ENCODE measurements around the gene DDX4.
"Not testable (repeated sequence)": the region's sequence is repeated elsewhere in the genome, so short reads cannot be mapped to it uniquely, and the experiment has no call there.

DDX4 gene

DNA sequence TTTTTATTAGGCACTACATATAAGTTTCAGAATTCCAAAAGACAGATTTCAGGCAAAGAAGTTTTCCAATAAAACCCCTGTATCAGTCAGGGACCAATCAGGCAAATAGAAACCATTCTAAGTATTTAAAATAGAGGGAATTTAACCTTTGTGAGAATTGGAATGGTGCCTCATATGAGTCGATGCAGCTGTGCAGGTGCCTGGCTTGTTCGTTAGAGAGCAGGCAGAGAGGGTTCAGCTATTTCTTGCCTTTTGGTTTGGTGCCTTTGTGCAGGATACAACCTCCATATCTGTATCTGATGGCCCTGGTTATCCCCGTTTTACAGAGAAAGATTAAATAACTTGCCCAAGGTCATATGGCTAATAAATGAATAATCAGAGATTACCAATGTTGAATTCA, 6.0 kb upstream of the DDX4 start:
- no peak for DNase-seq

DNA sequence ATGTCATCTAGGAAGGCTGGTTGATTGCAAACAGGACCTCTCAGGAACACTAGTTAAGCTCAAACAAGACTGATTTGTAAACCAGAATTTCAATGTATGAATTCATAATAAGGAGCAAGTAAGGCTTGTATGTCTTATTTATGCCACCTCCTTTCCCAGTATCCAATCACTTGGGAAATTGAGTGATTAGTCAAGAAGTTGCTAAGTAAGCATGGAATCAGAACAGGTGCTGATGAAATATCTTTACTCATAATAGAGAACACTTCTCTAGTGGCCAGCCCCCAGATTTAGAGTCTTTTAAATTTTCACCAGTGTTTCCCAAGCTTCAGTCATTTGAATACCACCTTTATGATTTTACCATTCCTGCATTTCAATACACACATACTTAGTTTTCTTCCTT, 5.3 kb upstream of the DDX4 start:
- DNase-seq: no peak

DNA sequence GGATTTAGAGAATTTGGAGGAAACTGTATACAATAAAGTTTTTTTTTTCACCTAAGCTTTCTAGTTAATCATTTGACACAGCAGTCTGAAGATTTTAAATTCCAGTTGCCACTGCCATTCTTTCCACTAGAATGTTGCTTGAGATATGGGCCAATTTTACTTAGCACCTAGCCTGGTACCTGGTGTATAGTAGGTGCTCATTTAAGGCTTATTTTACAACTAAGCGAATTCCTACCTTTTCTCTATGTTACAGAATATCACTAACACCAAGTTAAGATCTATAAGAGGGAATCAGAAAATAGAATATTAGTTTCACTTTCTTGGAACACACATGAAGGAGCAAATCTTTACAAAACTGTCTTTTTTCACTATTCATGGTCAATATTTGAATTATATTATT, 3.2 kb upstream of the DDX4 start:
- DNase-seq: no peak

DNA sequence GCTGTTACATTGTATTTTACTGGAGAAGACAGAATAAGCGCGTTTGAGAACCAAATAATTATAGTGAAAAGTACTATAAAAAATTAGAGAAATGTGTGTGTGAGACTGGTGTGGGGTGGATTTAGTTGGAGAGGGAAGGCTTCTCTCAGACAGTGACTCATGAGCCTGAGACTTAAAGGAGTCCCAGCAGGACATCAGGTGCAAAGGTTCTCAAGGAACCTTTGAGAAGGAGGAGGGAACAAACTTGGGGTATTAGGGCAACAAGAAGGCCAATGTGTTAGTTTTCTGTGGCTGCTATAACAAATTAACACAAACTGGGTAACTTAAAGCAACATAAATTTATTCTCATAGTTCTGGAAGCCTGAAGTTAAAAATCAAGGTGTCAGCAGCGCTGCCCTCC, 4.9 kb downstream of the DDX4 start:
- DNase-seq: no peak

DNA sequence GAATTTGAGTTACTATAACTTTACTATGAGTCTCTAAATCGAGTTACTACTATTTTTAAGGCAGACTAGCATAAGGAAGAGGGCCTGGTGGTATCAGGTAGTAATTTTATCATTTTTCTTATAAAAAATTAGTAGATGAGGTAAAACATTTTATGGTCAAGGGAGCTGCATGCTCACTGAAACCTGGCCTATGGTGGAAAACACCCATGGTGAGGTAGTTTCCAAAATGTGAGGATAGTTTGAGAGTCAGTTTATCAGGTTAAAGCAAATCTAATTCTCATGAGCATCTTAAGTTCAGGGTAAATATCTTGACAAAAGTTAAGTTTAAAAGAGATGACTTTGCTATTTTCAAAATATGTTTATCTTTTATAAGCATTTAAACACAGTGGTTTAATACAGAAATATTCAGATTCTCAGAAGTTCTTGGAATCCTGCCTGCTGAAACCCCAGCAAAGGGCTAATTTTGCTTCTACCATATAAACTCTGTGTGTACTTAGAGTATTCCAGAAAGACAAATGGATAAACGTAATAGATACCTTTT, 10.0 kb downstream of the DDX4 start:
- DNase-seq: no peak

DNA sequence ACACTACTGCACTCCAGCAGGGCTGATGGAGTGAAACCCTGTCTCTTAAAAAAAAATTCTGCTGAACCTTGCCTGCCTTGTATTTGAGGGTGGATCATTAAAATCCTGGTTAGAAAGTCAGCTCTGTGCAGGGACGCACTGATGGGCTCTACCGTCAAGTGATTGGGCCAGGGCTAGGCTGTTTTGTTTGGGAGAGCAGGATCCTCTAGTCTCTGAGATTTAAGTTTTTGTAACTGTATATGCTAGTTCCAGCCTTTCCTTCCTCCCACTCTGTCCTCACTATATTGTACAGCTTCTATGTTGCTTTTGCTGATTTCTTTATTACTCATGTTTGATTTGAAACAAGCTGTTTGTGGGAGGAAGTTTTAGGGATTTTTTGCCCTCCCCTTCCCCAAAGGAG, 11.5 kb downstream of the DDX4 start:
- DNase-seq: no peak

DNA sequence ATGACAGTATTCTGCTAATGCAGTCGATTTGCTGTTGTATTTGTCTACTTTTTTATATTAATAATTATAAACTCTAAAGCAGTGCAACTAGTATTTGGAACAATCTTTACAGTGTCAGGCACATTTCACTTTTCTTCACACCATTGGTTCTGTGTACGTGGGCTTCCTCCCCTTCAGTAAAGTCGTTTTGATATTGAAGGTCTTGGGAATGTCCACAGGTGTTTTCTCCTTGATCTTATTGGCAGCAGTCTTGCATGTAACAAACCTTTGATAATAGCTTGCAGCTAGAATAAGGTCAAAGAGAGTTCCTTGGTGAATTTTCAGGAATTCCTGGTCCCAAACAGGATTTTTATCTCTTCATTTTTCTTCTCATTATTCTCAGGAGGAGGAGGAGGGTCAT, 12.2 kb downstream of the DDX4 start:
- DNase-seq: no peak

DNA sequence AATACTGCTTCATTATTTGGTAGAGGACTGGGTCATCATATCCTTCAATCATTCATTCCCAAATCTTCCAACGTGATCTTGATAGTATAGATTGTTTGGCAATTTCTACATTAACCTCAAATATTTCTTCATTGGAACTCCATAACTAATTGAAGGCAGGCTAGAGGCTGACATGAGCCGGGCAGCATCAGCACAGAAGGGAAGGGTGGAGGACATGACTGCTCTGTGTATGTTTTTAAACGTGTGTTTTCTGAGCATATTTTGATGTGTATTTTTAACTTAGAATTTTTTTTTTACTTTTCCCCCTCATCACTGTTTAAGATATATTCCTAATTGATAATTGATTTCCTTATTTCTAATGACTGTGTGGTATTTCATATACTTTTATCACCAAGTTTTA, 12.6 kb downstream of the DDX4 start:
- DNase-seq: no peak

DNA sequence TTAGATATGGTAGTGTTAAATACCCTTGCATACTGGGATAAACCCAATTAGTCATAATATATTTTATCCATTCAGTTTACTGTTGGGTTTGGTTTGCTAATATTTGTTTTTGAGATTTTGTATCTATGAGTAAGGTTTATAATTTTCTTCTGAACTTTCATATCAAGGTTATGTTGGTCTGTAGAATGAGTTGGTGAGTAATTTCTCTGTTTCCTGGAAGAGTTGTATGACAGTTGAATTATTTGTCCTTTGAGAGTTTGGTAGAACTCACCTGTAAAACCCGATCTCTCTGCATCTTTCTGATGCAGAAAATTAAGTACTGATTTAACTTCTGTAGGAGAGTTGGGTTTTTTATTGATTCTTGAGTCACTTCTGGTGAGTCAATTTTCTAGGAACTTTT, 20.4 kb downstream of the DDX4 start:
- no peak for DNase-seq

DNA sequence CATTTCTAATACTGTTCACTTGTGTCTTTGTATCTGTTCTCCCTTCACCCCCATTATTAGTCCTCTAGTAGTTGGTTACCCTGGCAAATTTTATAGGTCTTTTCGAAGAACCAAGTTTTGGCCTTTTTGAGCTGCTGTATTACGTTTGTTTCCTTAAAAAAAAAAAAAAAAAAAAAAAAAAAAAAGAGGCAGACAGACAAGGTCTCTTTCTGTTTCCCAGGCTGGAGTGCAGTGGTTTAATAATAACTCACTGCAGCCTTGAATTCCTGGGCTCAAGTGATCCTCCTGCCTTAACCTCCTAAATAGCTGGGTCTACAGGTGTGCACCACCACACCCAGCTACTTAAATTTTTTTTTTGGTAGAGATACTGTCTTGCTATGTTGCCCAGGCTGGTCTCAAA, 20.9 kb downstream of the DDX4 start:
- no peak for DNase-seq

DNA sequence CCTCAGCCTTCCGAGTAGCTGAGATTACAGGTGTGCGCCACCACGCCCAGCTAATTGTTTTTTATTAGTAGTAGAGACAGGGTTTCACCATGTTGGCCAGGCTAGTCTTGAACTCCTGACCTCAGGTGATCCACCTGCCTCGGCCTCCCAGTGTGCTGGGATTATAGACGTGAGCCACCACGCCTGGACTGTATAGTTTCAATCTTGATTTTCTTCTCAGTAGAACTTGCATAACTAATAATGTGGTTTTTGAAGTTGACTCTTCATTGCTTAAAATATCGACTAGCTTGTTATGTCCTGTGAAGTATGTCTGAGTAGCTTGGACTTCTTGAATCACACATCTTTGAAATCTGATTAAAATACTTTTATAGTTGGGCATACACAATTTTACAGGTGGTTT, 23.9 kb downstream of the DDX4 start:
- DNase-seq: not testable (repeated sequence)

DNA sequence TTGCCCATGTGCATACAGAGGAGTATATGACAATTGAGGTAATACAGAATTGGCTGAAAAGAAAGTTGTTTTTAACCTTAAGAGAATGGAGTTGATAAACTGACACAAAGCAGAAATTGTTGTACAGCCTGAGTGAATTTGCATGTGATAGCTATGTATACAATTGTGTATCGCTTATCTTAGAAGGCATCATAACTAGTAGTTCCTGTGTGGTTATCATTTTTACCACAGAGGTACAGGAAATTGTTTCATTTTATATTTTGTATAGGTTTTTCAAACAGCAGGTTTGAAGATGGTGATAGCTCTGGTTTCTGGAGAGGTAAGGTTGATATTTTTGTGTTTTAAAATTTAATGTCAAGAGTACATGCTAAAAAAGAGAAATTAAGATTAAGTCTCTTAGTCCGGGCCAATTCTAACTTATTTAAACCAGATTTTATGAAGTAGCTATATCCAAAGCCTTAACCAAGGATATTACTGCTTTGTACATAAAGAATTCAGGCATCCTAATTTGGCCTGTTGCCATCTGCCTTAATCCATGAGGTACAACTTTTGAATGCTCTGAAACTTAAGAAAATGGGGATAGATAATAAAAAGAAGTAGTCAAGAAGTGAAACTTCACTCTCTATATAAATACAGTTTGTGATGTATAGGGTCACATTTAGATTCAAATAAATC, 26.0 kb downstream of the DDX4 start:
- no peak for DNase-seq

DNA sequence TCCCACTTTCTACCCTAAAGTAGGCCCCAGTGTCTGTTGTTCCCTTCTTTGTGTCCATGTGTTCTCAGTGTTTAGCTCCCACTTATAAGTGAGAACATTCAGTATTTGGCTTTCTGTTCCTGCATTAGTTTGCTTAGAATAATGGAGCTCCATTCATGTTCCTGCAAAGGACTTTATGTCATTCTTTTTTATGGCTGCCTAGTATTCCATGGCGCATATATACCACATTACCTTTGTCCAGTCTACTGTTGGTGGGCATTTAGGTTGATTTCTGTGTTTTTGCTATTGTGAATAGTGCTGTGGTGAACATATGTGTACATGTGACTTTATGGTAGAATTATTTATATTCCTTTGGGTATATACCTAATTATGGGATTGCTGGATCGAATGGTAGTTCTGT, 30.4 kb downstream of the DDX4 start:
- DNase-seq: no peak

DNA sequence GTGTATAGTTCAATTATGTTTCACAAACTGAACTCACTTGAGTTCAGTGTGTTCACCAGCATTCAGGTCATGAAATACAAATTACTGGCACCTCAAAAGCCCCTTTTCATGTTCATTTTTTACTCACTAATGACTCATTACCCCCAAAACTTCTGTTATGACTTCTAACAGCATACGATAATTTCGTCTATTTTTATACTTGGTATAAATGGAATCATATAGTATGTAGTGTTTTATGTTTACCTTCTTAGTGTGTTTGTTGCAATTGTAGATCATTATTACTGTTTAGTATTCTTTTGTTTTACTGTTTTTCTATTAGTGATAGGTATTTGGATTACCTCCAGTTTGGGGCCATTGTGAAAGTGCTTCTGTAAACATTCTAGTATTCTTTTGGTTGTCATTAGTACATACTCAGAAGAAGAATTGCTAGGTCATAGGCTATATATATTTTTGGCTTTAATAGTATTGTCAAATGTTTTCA, 33.4 kb downstream of the DDX4 start:
- no peak for DNase-seq

DNA sequence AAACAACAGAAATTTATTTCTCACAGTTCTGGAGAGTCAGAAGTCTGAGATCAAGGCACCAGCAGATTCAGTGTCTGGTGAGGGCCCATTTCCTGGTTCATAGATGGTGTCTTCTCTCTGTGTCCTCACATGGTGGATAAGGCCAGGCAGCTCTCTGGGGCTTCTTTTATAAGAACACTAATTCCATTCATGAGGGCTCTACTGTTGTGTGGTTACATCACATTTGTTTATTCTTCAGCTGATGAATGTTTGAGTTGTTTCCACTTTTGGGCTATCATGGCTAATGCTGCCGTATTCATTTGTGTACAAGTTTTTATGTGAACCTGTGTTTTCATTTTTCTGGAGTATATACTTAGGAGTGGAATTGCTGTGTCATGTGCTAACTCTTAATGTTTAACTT, 35.2 kb downstream of the DDX4 start:
- DNase-seq: no peak

DNA sequence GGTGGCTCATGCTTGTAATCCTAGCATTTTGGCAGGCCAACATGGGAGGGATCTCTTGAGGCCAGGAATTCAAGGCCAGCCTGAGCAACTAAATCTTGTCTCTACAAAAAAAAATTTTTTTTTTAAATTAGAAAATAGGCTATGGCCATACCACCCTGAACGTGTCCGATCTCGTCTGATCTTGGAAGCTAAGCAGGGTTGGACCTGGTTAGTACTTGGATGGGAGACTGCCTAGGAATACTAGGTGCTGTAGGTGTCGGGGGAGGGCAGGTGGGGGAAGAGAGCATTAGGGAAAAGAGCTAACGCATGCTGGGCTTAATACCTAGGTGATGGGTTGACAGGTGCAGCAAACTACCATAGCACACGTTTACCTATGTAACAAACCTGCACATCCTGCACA, 39.5 kb downstream of the DDX4 start:
- DNase-seq: no peak

DNA sequence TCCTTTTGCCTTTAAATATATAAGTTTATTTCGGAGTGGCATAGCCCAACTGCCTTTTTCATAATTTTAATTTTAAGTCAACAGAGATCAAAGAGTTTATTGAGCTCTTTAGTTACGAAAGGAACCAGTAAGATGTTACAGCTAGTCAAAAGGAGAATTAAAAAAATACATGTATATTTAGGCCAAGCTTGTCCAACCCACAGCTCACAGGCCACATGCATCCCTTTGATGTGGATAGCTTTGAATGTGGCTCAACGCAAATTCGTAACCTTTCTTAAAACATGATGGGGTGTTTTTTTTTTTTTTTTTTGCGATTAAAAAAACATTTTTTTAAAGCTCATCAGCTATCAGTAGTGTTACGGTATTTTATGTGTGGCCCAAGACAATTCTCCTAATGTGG, 63.1 kb downstream of the DDX4 start:
- DNase-seq: no peak

DNA sequence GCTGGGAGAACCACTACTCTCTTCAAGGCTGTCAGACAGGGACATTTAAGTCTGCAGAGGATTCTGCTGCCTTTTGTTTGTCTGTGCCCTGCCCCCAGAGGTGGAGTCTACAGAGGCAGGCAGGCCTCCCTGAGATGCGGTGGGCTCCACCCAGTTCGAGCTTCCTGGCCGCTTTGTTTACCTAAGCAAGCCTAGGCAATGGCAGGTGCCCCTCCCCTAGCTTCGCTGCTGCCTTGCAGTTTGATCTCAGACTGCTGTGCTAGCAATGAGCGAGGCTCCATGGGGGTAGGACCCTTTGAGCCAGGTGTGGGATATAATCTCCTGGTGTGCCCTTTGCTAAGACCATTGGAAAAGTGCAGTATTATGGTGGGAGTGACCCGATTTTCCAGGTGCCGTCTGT, 71.0 kb downstream of the DDX4 start:
- not testable (repeated sequence) for DNase-seq

DNA sequence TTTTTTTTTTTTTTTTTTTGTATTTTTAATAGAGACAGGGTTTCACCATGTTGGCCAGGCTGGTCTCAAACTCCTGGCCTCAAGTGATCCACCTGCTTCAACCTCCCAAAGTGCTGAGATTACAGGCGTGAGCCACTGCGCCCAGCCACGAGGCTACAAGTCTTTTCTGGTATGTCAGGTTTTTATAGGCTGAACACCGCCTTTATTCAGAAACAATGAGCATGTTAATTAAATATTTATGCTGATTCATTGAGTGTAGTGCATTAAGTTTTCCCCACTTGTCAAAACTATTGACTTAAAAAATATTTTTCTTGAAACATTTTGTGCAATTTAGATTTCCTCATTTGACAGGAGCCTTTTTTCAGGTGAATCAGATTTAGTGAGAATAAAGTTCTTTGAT, 78.1 kb downstream of the DDX4 start:
- not testable (repeated sequence) for DNase-seq

DNA sequence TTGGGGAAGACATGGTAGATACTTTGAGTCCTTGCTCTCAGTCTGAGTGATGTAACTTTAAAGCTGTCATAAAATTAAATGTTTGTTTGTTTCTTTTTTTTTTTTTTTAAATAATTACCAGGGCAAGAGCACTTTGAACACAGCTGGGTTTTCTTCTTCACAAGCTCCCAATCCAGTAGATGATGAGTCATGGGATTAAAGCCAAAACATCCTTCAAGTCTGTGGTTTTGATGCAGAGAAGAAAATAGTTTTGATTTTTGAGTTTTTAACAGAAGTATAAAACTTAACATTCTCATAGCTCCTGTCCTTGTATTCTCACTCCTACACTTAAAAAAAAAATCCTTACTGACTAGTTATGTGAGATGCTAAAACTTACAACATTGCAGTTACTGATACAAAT, 78.5 kb downstream of the DDX4 start:
- DNase-seq: no peak

DNA sequence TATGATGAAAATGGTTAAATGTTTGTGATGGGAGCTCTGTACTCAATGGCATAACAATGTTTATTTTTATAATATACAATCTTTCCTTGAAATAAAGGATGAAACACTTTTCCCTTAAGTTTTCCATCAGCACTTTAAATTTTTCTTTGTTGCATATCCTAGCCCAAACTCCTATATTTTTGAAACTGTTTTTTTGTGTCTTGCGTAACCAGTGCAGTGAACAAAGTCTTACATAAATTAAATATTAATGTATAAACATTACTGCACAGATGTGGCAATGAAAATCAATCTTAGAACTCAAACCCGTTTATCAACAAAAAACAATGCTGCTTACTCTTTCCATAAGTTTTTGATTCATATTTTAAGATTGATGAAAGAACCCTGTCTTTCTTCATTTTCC, 79.2 kb downstream of the DDX4 start:
- DNase-seq: no peak

DNA sequence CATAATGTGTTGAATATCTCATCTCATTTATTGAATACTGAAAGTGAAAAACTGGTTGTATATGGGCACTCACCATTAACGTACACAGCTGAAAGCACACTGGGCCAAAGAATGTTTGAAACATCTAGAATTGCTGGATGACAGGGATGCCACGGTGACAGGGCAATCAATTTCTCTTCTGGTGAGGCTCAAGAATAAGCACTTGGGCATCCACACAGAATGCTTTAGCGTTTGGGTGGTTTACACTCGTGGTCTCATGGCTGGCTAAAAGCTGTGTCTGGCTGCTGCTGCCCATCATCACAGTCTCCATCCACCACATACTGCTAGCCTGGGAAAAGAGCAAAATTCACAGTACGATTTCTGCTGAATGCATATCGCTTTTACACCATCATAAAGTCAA, 82.6 kb downstream of the DDX4 start:
- no peak for DNase-seq

DNA sequence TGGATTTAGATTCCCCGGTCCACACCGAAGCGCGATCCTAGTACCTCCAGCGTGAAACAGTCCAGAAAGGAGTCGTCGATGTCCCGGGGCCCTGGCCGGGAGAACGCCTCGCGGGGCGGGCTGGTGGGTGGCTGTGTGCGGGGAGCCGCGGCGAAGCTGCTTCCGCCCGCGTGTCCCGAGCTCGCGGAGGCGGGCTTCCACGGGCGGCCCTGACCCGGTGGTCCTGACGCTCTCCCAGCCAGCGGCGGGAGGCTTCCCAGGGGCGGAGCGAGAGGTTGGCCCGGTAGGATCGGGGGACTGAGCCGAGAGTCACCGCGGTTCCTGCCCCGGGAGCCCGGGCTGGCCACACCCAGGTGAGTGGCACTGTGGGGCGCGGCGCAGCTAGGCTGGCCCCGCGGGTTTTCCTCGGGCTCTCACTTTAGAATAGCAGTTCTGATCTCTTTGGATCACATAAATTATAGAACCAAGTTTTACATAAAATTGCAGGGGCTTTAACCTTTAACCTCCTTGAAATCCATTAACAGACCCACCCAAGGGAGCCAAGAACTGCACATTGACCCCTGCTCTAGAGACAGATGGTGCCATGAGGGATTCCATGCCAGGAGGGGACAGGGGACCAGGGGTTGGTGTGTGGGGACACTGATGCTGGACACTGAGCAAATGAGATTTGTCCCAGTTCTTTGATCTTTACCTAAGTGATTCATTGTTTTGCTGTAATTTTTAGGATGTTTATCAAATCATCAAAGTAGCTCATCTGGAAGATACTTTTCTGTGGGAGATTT, 84.1 kb downstream of the DDX4 start:
- DNase-seq: no peak

DNA sequence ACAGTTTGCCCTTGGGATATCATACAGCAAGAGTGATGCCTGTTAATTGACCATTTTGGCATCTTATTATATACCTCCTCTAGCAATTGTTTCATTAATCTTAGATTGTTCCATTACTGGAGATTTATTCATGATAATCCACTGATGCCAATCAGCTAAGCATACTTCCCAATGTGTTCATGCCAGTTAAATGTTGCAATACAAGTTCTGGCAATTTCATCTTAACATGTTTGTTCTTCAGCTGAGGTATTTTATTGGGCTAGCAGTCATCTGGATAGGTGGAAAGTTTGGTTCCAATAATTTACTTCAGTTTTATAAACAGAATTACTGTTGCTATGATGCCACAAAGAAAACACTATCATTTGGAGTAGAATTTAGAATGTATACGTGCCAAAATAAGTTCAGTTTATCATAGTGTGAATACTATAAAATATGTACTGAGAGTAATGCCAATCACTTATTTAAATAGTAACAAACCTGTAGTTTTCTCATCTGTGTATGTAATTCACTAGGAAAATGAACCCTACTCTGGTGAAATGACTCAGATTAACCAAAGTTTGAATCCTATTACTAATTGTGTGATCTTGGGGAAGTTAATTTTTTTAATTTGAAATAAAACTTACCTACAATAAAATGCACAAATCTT, 85.4 kb downstream of the DDX4 start:
- DNase-seq: no peak

All from CD4-positive, alpha-beta T cell treated with Interleukin-15 for 1 hour (primary cell).